ENCODE data around the gene ARHGAP8. TPM values are rescaled to one million over a fixed set of nuclear protein-coding genes. Genes with fewer than 3 reads are reported as not detected.

ARHGAP8 gene
- polyA plus RNA-seq, 2 of the 4 experiments (the other 2 are of a cell fraction): 1.2 to 3.8 TPM

DNA sequence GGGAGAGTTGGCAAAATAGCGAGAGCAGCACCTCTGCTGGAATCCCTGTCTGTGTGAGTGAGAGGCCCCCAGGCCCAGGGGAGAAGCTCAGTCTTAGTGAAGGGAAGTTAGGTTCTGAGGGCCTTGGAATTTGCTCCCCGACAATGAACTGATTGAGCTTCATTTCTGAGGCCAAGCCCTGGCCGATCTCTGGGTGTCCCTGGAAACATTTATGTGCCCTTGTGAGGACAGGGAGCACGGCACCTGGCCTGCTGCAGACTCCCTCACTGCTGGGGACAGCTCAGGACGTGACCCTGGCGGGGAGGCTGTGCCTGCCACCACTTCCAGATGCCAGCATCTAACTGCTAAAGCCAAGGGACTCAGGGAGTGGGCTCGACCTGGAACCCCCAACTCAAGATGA is 52.0 kb downstream of the ARHGAP8 start:
- ATAC-seq (no peak), DNase-seq (ENCODE audit: low read depth in 1 of 2, low spot score in 1 of 2) (no peak), FAIRE-seq (no peak)
- no peaks in the 10 kb centered on the region for H3K9me3 ChIP-seq
- 61% methylated on average over 3 of the region's 7 CpGs for WGBS (ENCODE audit: missing lambda C conversion rate)
- no peaks in the 10 kb centered on the region for H3K4me1 ChIP-seq
- H3K27ac ChIP-seq: no peak overlapping the region
- CTCF ChIA-PET: interaction anchor here (0.6 to 1.9 kb wide), 2 partner anchors 16 to 254 kb away, joined by 3 to 9 read pairs; no protein-coding TSS in a partner anchor
- TF ChIP-seq, protein P1, sequence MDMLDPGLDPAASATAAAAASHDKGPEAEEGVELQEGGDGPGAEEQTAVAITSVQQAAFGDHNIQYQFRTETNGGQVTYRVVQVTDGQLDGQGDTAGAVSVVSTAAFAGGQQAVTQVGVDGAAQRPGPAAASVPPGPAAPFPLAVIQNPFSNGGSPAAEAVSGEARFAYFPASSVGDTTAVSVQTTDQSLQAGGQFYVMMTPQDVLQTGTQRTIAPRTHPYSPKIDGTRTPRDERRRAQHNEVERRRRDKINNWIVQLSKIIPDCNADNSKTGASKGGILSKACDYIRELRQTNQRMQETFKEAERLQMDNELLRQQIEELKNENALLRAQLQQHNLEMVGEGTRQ (IDR thresholded peaks at IDR 0.05): no peak
- TF ChIP-seq, protein P2, sequence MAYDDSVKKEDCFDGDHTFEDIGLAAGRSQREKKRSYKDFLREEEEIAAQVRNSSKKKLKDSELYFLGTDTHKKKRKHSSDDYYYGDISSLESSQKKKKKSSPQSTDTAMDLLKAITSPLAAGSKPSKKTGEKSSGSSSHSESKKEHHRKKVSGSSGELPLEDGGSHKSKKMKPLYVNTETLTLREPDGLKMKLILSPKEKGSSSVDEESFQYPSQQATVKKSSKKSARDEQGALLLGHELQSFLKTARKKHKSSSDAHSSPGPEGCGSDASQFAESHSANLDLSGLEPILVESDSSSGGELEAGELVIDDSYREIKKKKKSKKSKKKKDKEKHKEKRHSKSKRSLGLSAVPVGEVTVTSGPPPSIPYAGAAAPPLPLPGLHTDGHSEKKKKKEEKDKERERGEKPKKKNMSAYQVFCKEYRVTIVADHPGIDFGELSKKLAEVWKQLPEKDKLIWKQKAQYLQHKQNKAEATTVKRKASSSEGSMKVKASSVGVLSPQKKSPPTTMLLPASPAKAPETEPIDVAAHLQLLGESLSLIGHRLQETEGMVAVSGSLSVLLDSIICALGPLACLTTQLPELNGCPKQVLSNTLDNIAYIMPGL (CRISPR knock-in tag; IDR thresholded peaks at IDR 0.05; ENCODE audit: borderline replicate concordance): no peak
- TF ChIP-seq POLR2AphosphoS2 (conservative IDR thresholded peaks at IDR 0.05; ENCODE audit: low read length) (no peak), POLR2A (IDR thresholded peaks at IDR 0.05; ENCODE audit: low read length) (no peak), NR3C1 (IDR thresholded peaks at IDR 0.05) (no peak), TP53 (CRISPR knock-in tag; IDR thresholded peaks at IDR 0.05) (no peak), ZSCAN20 (CRISPR knock-in tag; IDR thresholded peaks at IDR 0.05) (no peak)
- TF ChIP-seq, protein P3, sequence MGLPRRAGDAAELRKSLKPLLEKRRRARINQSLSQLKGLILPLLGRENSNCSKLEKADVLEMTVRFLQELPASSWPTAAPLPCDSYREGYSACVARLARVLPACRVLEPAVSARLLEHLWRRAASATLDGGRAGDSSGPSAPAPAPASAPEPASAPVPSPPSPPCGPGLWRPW (IDR thresholded peaks at IDR 0.05): no peak
- TF ChIP-seq, protein P4, sequence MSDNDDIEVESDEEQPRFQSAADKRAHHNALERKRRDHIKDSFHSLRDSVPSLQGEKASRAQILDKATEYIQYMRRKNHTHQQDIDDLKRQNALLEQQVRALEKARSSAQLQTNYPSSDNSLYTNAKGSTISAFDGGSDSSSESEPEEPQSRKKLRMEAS (IDR thresholded peaks at IDR 0.05): no peak
- TF ChIP-seq, protein P5, sequence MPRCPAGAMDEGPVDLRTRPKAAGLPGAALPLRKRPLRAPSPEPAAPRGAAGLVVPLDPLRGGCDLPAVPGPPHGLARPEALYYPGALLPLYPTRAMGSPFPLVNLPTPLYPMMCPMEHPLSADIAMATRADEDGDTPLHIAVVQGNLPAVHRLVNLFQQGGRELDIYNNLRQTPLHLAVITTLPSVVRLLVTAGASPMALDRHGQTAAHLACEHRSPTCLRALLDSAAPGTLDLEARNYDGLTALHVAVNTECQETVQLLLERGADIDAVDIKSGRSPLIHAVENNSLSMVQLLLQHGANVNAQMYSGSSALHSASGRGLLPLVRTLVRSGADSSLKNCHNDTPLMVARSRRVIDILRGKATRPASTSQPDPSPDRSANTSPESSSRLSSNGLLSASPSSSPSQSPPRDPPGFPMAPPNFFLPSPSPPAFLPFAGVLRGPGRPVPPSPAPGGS (IDR thresholded peaks at IDR 0.05): no peak
- H3K4me2 ChIP-seq: no peak overlapping the region
- POLR2A ChIA-PET: interaction anchor here (0.6 kb wide), 1 partner anchor 323 kb away, joined by 3 read pairs; no protein-coding TSS in a partner anchor
- no peak overlapping the region for H3K4me3 ChIP-seq

DNA sequence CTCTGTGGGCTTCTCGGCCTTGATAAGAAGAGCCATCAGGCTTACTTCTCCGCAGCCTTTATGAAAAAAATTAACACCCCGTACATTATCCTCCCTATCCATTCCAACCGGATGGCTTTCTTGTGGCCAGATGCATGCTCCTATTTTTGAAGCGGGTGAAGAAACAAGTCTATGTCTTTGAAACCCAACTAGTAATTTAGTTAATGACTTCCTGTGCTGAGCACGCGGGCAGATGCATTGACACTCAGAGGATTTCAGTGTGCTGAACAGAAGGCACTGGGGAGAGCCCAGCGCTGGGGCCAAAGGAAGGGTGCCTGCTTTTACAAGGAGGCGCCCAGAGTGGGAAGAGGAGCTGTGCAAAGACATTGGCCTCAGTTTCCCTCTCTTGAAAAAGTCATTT is 53.3 kb downstream of the ARHGAP8 start:
- WGBS (ENCODE audit: missing lambda C conversion rate): 85% methylated on average over 8 of the region's 9 CpGs
- no peak for ATAC-seq
- POLR2A ChIA-PET: no interaction called here

More for the DNA sequence above, 53.3 kb downstream of the ARHGAP8 start:
- FAIRE-seq (no peak), DNase-seq (ENCODE audit: low read depth in 1 of 2, low spot score in 1 of 2) (no peak)
- Histone ChIP-seq H3K4me2 (no peak overlapping the region), H3K9me3 (no peaks in the 10 kb centered on the region), H3K4me1 (no peaks in the 10 kb centered on the region), H3K27ac (no peak overlapping the region), H3K4me3 (no peak overlapping the region)
- TF ChIP-seq NFE2L2 (conservative IDR thresholded peaks at IDR 0.05; ENCODE audit: low read length) (no peak), RARB (CRISPR knock-in tag; IDR thresholded peaks at IDR 0.05) (no peak), RNF2 (IDR thresholded peaks at IDR 0.05; ENCODE audit: borderline replicate concordance, low read depth) (no peak), EHF (CRISPR knock-in tag; IDR thresholded peaks at IDR 0.05) (no peak), CBX2 (IDR thresholded peaks at IDR 0.05; ENCODE audit: borderline replicate concordance, low read depth) (no peak), RAD21 (conservative IDR thresholded peaks at IDR 0.05 in 1 of 2, IDR thresholded peaks at IDR 0.05 in 1 of 2) (no peak), MAZ (IDR thresholded peaks at IDR 0.05; ENCODE audit: borderline replicate concordance, low read depth, low read length) (no peak), HOXB5 (CRISPR knock-in tag; IDR thresholded peaks at IDR 0.05) (no peak), EP300 (IDR thresholded peaks at IDR 0.05) (no peak), FOSL2 (IDR thresholded peaks at IDR 0.05) (no peak), FOSL2 (CRISPR knock-in tag; IDR thresholded peaks at IDR 0.05) (no peak), NR3C1 (IDR thresholded peaks at IDR 0.05) (no peak)
- TF ChIP-seq, protein P5 (IDR thresholded peaks at IDR 0.05): no peak
- TF ChIP-seq, protein P6, sequence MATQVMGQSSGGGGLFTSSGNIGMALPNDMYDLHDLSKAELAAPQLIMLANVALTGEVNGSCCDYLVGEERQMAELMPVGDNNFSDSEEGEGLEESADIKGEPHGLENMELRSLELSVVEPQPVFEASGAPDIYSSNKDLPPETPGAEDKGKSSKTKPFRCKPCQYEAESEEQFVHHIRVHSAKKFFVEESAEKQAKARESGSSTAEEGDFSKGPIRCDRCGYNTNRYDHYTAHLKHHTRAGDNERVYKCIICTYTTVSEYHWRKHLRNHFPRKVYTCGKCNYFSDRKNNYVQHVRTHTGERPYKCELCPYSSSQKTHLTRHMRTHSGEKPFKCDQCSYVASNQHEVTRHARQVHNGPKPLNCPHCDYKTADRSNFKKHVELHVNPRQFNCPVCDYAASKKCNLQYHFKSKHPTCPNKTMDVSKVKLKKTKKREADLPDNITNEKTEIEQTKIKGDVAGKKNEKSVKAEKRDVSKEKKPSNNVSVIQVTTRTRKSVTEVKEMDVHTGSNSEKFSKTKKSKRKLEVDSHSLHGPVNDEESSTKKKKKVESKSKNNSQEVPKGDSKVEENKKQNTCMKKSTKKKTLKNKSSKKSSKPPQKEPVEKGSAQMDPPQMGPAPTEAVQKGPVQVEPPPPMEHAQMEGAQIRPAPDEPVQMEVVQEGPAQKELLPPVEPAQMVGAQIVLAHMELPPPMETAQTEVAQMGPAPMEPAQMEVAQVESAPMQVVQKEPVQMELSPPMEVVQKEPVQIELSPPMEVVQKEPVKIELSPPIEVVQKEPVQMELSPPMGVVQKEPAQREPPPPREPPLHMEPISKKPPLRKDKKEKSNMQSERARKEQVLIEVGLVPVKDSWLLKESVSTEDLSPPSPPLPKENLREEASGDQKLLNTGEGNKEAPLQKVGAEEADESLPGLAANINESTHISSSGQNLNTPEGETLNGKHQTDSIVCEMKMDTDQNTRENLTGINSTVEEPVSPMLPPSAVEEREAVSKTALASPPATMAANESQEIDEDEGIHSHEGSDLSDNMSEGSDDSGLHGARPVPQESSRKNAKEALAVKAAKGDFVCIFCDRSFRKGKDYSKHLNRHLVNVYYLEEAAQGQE (IDR thresholded peaks at IDR 0.05): no peak
- CTCF ChIA-PET: interaction anchor here (1.6 to 3.4 kb wide), 3 partner anchors 12 to 15 kb away, joined by 6 to 13 read pairs (median 9); no protein-coding TSS in a partner anchor

All from A549 (cell line).